Endothelial cell of umbilical vein (primary cell): ENCODE results near the gene MPZ. TPM values are rescaled to one million over a fixed set of nuclear protein-coding genes. Genes with fewer than 3 reads are reported as not detected.

ENCODE experiments used
- BruUV-seq: library from RNA; stranded (reverse); fragments of 400-500 nt; replicated peaks from 2 replicates; lab custom pipeline; 2021; lab: Mats Ljungman, UMichigan
- CTCF ChIA-PET: fragments of 300-600, 350-600 bp; sonication (Branson Sonifier 250); formaldehyde crosslinking; loops from one replicate; lab custom pipeline; 2021; ENCODE audit warnings: antibody characterized with exemption, inconsistent platforms; lab: Charles Lee
- POLR2A ChIA-PET: fragments of 300-600, 350-600 bp; sonication (Branson Sonifier 250); formaldehyde crosslinking; loops from one replicate; lab custom pipeline; 2021; ENCODE audit warnings: antibody characterized with exemption, inconsistent platforms; lab: Charles Lee
- DNase-seq: peaks from one replicate; pipeline ENCODE4 v3.0.0-alpha.2; 2011; ENCODE audit warnings: low read depth, low spot score
- FAIRE-seq: peaks from 2 replicates; lab custom pipeline; 2011; peaks lifted over from hg19 to GRCh38; lab: Jason Lieb, UNC
- H2AFZ ChIP-seq: 2 replicates; pipeline ENCODE4 v1.6.0; 2012; ENCODE audit warnings: low read depth, low read length, control low read depth, inconsistent platforms
- H3K27ac ChIP-seq: 2 replicates; pipeline ENCODE4 v1.5.1; 2011; ENCODE audit warnings: low read depth, mild to moderate bottlenecking, control low read depth, low read length, moderate library complexity; ENCODE audit not compliant: insufficient read depth
- H3K27me3 ChIP-seq, 2 experiments: 2 replicates each; pipeline versions ENCODE4 v1.6.0 to v1.6.1; 2011; ENCODE audit warnings: low read length in 2 of 2, mixed read lengths in 1 of 2; ENCODE audit not compliant: control insufficient read depth in 2 of 2, insufficient read depth in 2 of 2
- H3K36me3 ChIP-seq, 2 experiments: 2 replicates in 1 of 2; 3 replicates in 1 of 2; pipeline ENCODE4 v1.5.1; 2011; ENCODE audit warnings: low read length in 2 of 2, mild to moderate bottlenecking in 1 of 2, moderate library complexity in 1 of 2; ENCODE audit not compliant: control insufficient read depth in 2 of 2, insufficient read depth in 2 of 2; ENCODE audit errors: extremely low read depth in 1 of 2
- H3K4me1 ChIP-seq: 3 replicates; pipeline ENCODE4 v1.5.1; 2011; ENCODE audit warnings: mild to moderate bottlenecking, low read length; ENCODE audit not compliant: control insufficient read depth, insufficient read depth; ENCODE audit errors: extremely low read depth
- H3K4me2 ChIP-seq: 2 replicates; pipeline ENCODE4 v1.6.1; 2011; ENCODE audit warnings: low read length, control low read depth, mixed read lengths; ENCODE audit not compliant: insufficient read depth
- H3K4me3 ChIP-seq, 3 experiments: fragments of 200-600 bp in 1 of 3; sonication (generic), shearing (Covaris generic) in 1 of 3; replicated peaks in 1 of 3; 2 replicates each; pipeline ENCODE4 v1.5.1; 2011 to 2016; ENCODE audit warnings: control low read depth in 3 of 3, low read length in 3 of 3, mild to moderate bottlenecking in 2 of 3, inconsistent platforms in 1 of 3, low read depth in 1 of 3, moderate library complexity in 1 of 3; ENCODE audit not compliant: insufficient read depth in 1 of 3
- H3K79me2 ChIP-seq: 2 replicates; pipeline ENCODE4 v1.6.0; 2012; ENCODE audit warnings: low read length, inconsistent platforms; ENCODE audit not compliant: control insufficient read depth, insufficient read depth
- H3K9ac ChIP-seq: replicated peaks from 2 replicates; pipeline ENCODE3; 2011; ENCODE audit warnings: low read length, control low read depth; ENCODE audit not compliant: insufficient read depth; ENCODE audit errors: extremely low read depth
- H3K9me1 ChIP-seq: replicated peaks from 3 replicates; pipeline ENCODE4 v1.6.0; 2011; ENCODE audit warnings: mild to moderate bottlenecking, low read length; ENCODE audit not compliant: control insufficient read depth, insufficient read depth; ENCODE audit errors: extremely low read depth
- H3K9me3 ChIP-seq: replicated peaks from 2 replicates; pipeline ENCODE4 v1.5.1; 2012; ENCODE audit warnings: low read length, inconsistent platforms; ENCODE audit not compliant: control insufficient read depth, insufficient read depth
- H4K20me1 ChIP-seq: replicated peaks from 2 replicates; pipeline ENCODE3; 2011; ENCODE audit warnings: mild to moderate bottlenecking, low read length; ENCODE audit not compliant: control insufficient read depth, insufficient read depth; ENCODE audit errors: extremely low read depth
- CTCF ChIP-seq, 2 donors: IDR thresholded peaks; 1 replicate in 1 of 2; 2 replicates in 1 of 2; pipeline ENCODE4 v1.5.1; 2011; ENCODE audit warnings: low read length in 2 of 2, mild to moderate bottlenecking in 2 of 2, moderate library complexity in 2 of 2, control low read depth in 1 of 2, inconsistent platforms in 1 of 2, low read depth in 1 of 2; ENCODE audit not compliant: insufficient read depth in 1 of 2; ENCODE audit errors: extremely low read depth in 1 of 2
- EZH2 ChIP-seq: IDR thresholded peaks from 2 replicates; pipeline ENCODE4 v1.6.1; 2012; ENCODE audit warnings: borderline replicate concordance, low read depth, mild to moderate bottlenecking, moderate library complexity, low read length, inconsistent platforms; ENCODE audit not compliant: severe bottlenecking
- FOS ChIP-seq: IDR thresholded peaks from 2 replicates; pipeline ENCODE4 v1.6.1; 2011; ENCODE audit warnings: mild to moderate bottlenecking, low read length, moderate library complexity, borderline replicate concordance; ENCODE audit not compliant: insufficient read depth
- GATA2 ChIP-seq: IDR thresholded peaks from 2 replicates; pipeline ENCODE4 v1.7.0; 2011; ENCODE audit warnings: low read depth, mild to moderate bottlenecking, moderate library complexity, mixed read lengths, low read length; ENCODE audit not compliant: insufficient read length, insufficient read depth
- JUN ChIP-seq: IDR thresholded peaks from 2 replicates; pipeline ENCODE4 v1.6.1; 2011; ENCODE audit warnings: borderline replicate concordance, low read depth; ENCODE audit not compliant: insufficient read length, insufficient read depth
- MAX ChIP-seq: IDR thresholded peaks from 2 replicates; pipeline ENCODE4 v1.6.1; 2011; ENCODE audit not compliant: insufficient read depth, insufficient read length
- MYC ChIP-seq: IDR thresholded peaks from one replicate; pipeline ENCODE4 v1.6.1; 2011; ENCODE audit warnings: mild to moderate bottlenecking, low read depth, low read length
- POLR2A ChIP-seq: IDR thresholded peaks from 2 replicates; pipeline ENCODE4 v1.6.1; 2012; ENCODE audit warnings: low read depth, mild to moderate bottlenecking, control low read depth, low read length
- POLR2AphosphoS5 ChIP-seq: IDR thresholded peaks from 2 replicates; pipeline ENCODE4 v1.6.1; 2012; ENCODE audit warnings: low read depth, mild to moderate bottlenecking, control low read depth, low read length, moderate library complexity; ENCODE audit not compliant: insufficient read depth
- dilution Hi-C: fragments of 300-500 bp; cut with MboI; formaldehyde crosslinking; loops from one replicate; pipeline ENCODE4 v1.15.0; 2019; ENCODE audit warnings: low sequenced_read_pairs; ENCODE audit not compliant: extremely low pct_ligation_motif_present
- intact Hi-C: fragments of 100-400 bp; cut with micrococcal nuclease; formaldehyde crosslinking; loops from one replicate; pipeline ENCODE4 v1.10.0; 2022
- polyA plus RNA-seq, 4 experiments: library from polyadenylated mRNA; depleted of rRNA in 3 of 4; stranded (reverse) in 3 of 4; unstranded in 1 of 4; fragments of >200 nt; gene quantifications; 2 replicates each; pipeline versions ENCODE4 v1.2.1 to v1.2.3, GENCODE V29; 2011 to 2012; ENCODE audit warnings: missing spikeins in 1 of 4
- total RNA-seq: library from RNA; stranded (reverse); gene quantifications from 2 replicates; pipeline ENCODE4 v1.2.3, GENCODE V29; 2021

The MPZ gene
- total and polyA plus RNA-seq, 2 donors (not counting 3 experiments of a cell fraction or from before 2014, with no cell fraction given), result 2.0 to 7.0 TPM

- Histone ChIP-seq H3K4me1 (no peaks in the 10 kb centered on the region), H3K27ac (no peak overlapping the region), H3K27me3 (no peaks in the 10 kb centered on the region), H3K9ac (no peak overlapping the region), H3K4me2 (no peak overlapping the region), H3K4me3 (no peak overlapping the region), H3K9me3 (no peaks in the 10 kb centered on the region), H4K20me1 (no peaks in the 10 kb centered on the region), H3K9me1 (no peaks in the 10 kb centered on the region), H2AFZ (no peak overlapping the region), H3K36me3 (peaks cover 0 to 2% of the 10 kb centered on the region in 2 experiments), H3K79me2 (no peaks in the 10 kb centered on the region)
- CTCF ChIA-PET, result no interaction called here
- FAIRE-seq (no peak), DNase-seq (no peak)
- dilution Hi-C loops (no loop called here), intact Hi-C loops (no loop called here)
- POLR2A ChIA-PET, result no interaction called here
- no TSS peak for BruUV-seq
- TF ChIP-seq POLR2AphosphoS5 (no peak), FOS (no peak), POLR2A (no peak)
These were observed 40.9 kb upstream of the MPZ start for GRCh38 chr1:161350671-161351070.

DNA sequence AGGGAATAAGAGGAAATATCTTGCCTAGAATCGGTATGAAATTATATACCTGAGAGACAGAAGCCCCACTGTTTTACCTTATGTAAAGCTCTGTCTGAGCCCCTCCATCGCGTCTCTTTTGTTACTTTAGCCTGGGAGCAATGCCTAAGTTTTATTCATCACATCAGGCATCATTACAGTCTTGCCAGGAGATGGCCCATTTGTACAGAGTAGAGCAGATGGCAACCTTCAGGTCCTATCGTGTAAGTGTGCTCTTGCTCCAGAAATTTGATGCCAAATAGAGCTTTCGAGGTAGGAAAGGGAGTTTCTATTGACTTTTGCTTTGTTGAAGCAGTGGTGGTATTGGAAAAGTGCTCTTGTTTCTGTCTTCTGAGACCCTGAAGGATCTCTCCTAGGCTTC lies 33.1 kb upstream of the MPZ start:
- H3K27me3 ChIP-seq, result no peaks in the 10 kb centered on the region
- no peak overlapping the region for H3K9ac ChIP-seq
- H3K36me3 ChIP-seq, result peaks cover 3 to 6% of the 10 kb centered on the region in 2 experiments
- dilution Hi-C loops (no loop called here), intact Hi-C loops (no loop called here)
- ChIA-PET POLR2A (no interaction called here), CTCF (no interaction called here)
- DNase-seq, result no peak
- no peak overlapping the region for H3K4me3 ChIP-seq
- H3K9me3 ChIP-seq, result no peaks in the 10 kb centered on the region
- TF ChIP-seq CTCF (IDR thresholded peaks at IDR 0.05; ENCODE audit: extremely low read depth in 1 of 2, insufficient read depth in 1 of 2, low read depth in 1 of 2, low read length in 2 of 2) (no peak), EZH2 (no peak), MYC (no peak), GATA2 (no peak), FOS (no peak), POLR2A (no peak), POLR2AphosphoS5 (no peak), JUN (no peak), MAX (no peak)
- FAIRE-seq, result no peak
- no peaks in the 10 kb centered on the region for H3K9me1 ChIP-seq
- no peak overlapping the region for H3K4me2 ChIP-seq
- BruUV-seq, result no TSS peak
- no peaks in the 10 kb centered on the region for H4K20me1 ChIP-seq
- H3K27ac ChIP-seq, result no peak overlapping the region
- H3K79me2 ChIP-seq, result no peaks in the 10 kb centered on the region
- H2AFZ ChIP-seq, result no peak overlapping the region
- H3K4me1 ChIP-seq, result no peaks in the 10 kb centered on the region
